IMR-90 (cell line): ENCODE data around the gene CFAP126. TPM values are rescaled to one million over a fixed set of nuclear protein-coding genes. Genes with fewer than 3 reads are reported as not detected.

Experiments used
- ATAC-seq: fragments of 200-7000 bp; cut with Tn5 transposase; 2 replicates; pipeline ENCODE4 v1.9.1; 2020; ENCODE audit warnings: low read depth, mild to moderate bottlenecking, moderate library complexity
- BruUV-seq: library from RNA; stranded (reverse); fragments of 400-500 nt; replicated peaks from 2 replicates; lab custom pipeline; 2021; lab: Mats Ljungman, UMichigan
- CTCF ChIA-PET: fragments of 300-600 bp; formaldehyde crosslinking; extraction: SDS; loops from one replicate; lab custom pipeline; 2021; ENCODE audit warnings: antibody characterized with exemption; lab: Yijun Ruan, JAX
- POLR2A ChIA-PET: fragments of 300-600 bp; sonication (Branson Sonifier 250); formaldehyde crosslinking; loops from one replicate; lab custom pipeline; 2022; ENCODE audit warnings: antibody characterized with exemption; ENCODE audit not compliant: unreplicated experiment; lab: Charles Lee
- DNase-seq: peaks from one replicate; pipeline ENCODE4 v3.0.0; 2013
- H2AFZ ChIP-seq: replicated peaks from 2 replicates; pipeline ENCODE3; 2013; ENCODE audit warnings: low read length, mild to moderate bottlenecking; ENCODE audit not compliant: poor library complexity
- H2AK5ac ChIP-seq: 2 replicates; pipeline ENCODE4 v1.6.1; 2013; ENCODE audit warnings: low read depth, low read length, inconsistent platforms
- H2AK9ac ChIP-seq: replicated peaks from 2 replicates; pipeline ENCODE3; 2013; ENCODE audit warnings: mild to moderate bottlenecking, low read depth, low read length, moderate library complexity; ENCODE audit not compliant: poor library complexity
- H2BK120ac ChIP-seq: 2 replicates; pipeline ENCODE4 v1.6.1; 2013; ENCODE audit warnings: low read depth, low read length, inconsistent platforms
- H2BK15ac ChIP-seq: 3 replicates; pipeline ENCODE4 v1.6.1; 2013; ENCODE audit warnings: low read depth, low read length, inconsistent platforms
- H2BK20ac ChIP-seq: 2 replicates; pipeline ENCODE4 v1.6.1; 2013; ENCODE audit warnings: low read depth, mild to moderate bottlenecking, inconsistent platforms, low read length, moderate library complexity
- H2BK5ac ChIP-seq: 2 replicates; pipeline ENCODE4 v1.6.1; 2013; ENCODE audit warnings: mild to moderate bottlenecking, low read depth, low read length, inconsistent platforms; ENCODE audit not compliant: poor library complexity, severe bottlenecking
- H3K14ac ChIP-seq: replicated peaks from 2 replicates; pipeline ENCODE4 v1.6.1; 2013; ENCODE audit warnings: low read depth, low read length, inconsistent platforms
- H3K18ac ChIP-seq: 2 replicates; pipeline ENCODE4 v1.6.1; 2013; ENCODE audit warnings: low read depth, low read length, control low read depth
- H3K23ac ChIP-seq: 2 replicates; pipeline ENCODE4 v1.6.1; 2013; ENCODE audit warnings: low read depth, low read length, inconsistent platforms
- H3K27ac ChIP-seq: 2 replicates; pipeline ENCODE4 v1.5.1; 2013; ENCODE audit warnings: mild to moderate bottlenecking, control low read depth, low read length; ENCODE audit not compliant: insufficient read depth
- H3K27me3 ChIP-seq: 2 replicates; pipeline ENCODE4 v1.6.1; 2013; ENCODE audit warnings: low read length; ENCODE audit not compliant: control insufficient read depth, insufficient read depth
- H3K36me3 ChIP-seq: 2 replicates; pipeline ENCODE4 v1.6.1; 2013; ENCODE audit warnings: low read length, mixed read lengths; ENCODE audit not compliant: control insufficient read depth, insufficient read depth
- H3K4ac ChIP-seq: 2 replicates; pipeline ENCODE4 v1.6.1; 2013; ENCODE audit warnings: low read depth, low read length, inconsistent platforms
- H3K4me1 ChIP-seq: 2 replicates; pipeline ENCODE4 v1.6.1; 2013; ENCODE audit warnings: low read length, mixed read lengths; ENCODE audit not compliant: control insufficient read depth, insufficient read depth
- H3K4me2 ChIP-seq: 2 replicates; pipeline ENCODE4 v1.6.1; 2013; ENCODE audit warnings: low read depth, mild to moderate bottlenecking, control low read depth, low read length, moderate library complexity
- H3K4me3 ChIP-seq: 2 replicates; pipeline ENCODE4 v1.5.1; 2013; ENCODE audit warnings: low read depth, mild to moderate bottlenecking, control low read depth, low read length, moderate library complexity; ENCODE audit not compliant: insufficient read depth
- H3K56ac ChIP-seq: 2 replicates; pipeline ENCODE4 v1.6.1; 2013; ENCODE audit warnings: low read length, inconsistent platforms; ENCODE audit not compliant: insufficient read depth; ENCODE audit errors: extremely low read depth
- H3K79me1 ChIP-seq, 2 experiments: 2 replicates each; pipeline ENCODE4 v1.6.1; 2013; ENCODE audit warnings: low read length in 2 of 2, inconsistent platforms in 1 of 2, low read depth in 1 of 2
- H3K9ac ChIP-seq: 2 replicates; pipeline ENCODE4 v1.6.1; 2013; ENCODE audit warnings: low read depth, low read length, control low read depth
- H3K9me1 ChIP-seq: 2 replicates; pipeline ENCODE4 v1.6.1; 2013; ENCODE audit warnings: low read length, inconsistent platforms; ENCODE audit not compliant: insufficient read depth
- H3K9me3 ChIP-seq: 2 replicates; pipeline ENCODE4 v1.6.1; 2013; ENCODE audit warnings: low read length; ENCODE audit not compliant: control insufficient read depth, insufficient read depth
- H4K20me1 ChIP-seq: 2 replicates; pipeline ENCODE4 v1.6.1; 2013; ENCODE audit warnings: low read length, inconsistent platforms; ENCODE audit not compliant: insufficient read depth
- H4K5ac ChIP-seq: 2 replicates; pipeline ENCODE4 v1.6.1; 2013; ENCODE audit warnings: mild to moderate bottlenecking, low read depth, low read length, control low read depth
- H4K8ac ChIP-seq, 2 experiments: 2 replicates each; pipeline ENCODE4 v1.6.1; 2013; ENCODE audit warnings: low read depth in 2 of 2, low read length in 2 of 2, control low read depth in 1 of 2, inconsistent platforms in 1 of 2
- H4K91ac ChIP-seq: 2 replicates; pipeline ENCODE4 v1.6.1; 2013; ENCODE audit warnings: low read depth, low read length, inconsistent platforms; ENCODE audit not compliant: insufficient read depth
- BHLHE40 ChIP-seq: fragments of 150-350 bp; IDR thresholded peaks from 2 replicates; pipeline ENCODE4 v1.6.1; 2016; ENCODE audit warnings: mild to moderate bottlenecking, low read depth, low read length
- CEBPB ChIP-seq: IDR thresholded peaks from 2 replicates; pipeline ENCODE4 v1.6.1; 2012; ENCODE audit warnings: low read depth, low read length, improper control_type of control experiment
- CTCF ChIP-seq: conservative IDR thresholded peaks from 2 replicates; pipeline ENCODE4 v1.5.1; 2012; ENCODE audit warnings: mild to moderate bottlenecking, low read depth, low read length, improper control_type of control experiment
- FOS ChIP-seq: fragments of 150-350 bp; IDR thresholded peaks from 2 replicates; pipeline ENCODE4 v1.6.1; 2016; ENCODE audit warnings: low read depth, low read length
- MAFK ChIP-seq: IDR thresholded peaks from 2 replicates; pipeline ENCODE4 v1.6.1; 2012; ENCODE audit warnings: low read depth, low read length, improper control_type of control experiment
- MAZ ChIP-seq: IDR thresholded peaks from 2 replicates; pipeline ENCODE4 v1.6.1; 2012; ENCODE audit warnings: low read depth, mild to moderate bottlenecking, low read length, improper control_type of control experiment, moderate library complexity, borderline replicate concordance
- MXI1 ChIP-seq: IDR thresholded peaks from 2 replicates; pipeline ENCODE4 v1.6.1; 2012; ENCODE audit warnings: low read depth, mild to moderate bottlenecking, low read length, moderate library complexity, borderline replicate concordance
- NFE2L2 ChIP-seq: fragments of 150-350 bp; IDR thresholded peaks from 2 replicates; pipeline ENCODE4 v1.6.1; 2016; ENCODE audit warnings: low read depth, mild to moderate bottlenecking, low read length
- POLR2A ChIP-seq: IDR thresholded peaks from 2 replicates; pipeline ENCODE4 v1.6.1; 2012; ENCODE audit warnings: mild to moderate bottlenecking, low read depth, low read length
- RAD21 ChIP-seq: IDR thresholded peaks from 2 replicates; pipeline ENCODE4 v1.6.1; 2012; ENCODE audit warnings: low read length, improper control_type of control experiment
- RFX5 ChIP-seq: IDR thresholded peaks from 2 replicates; pipeline ENCODE4 v1.8.0; 2012; ENCODE audit warnings: low read depth, mild to moderate bottlenecking, low read length, moderate library complexity
- SMC3 ChIP-seq: fragments of 150-350 bp; IDR thresholded peaks from 2 replicates; pipeline ENCODE4 v1.6.1; 2016; ENCODE audit warnings: low read depth, mild to moderate bottlenecking, antibody characterized with exemption, low read length, moderate library complexity
- WGBS, 2 experiments: methylation state at CpG; one replicate each; pipeline versions ENCODE4 v1.1.5 to v1.1.7; 2013; ENCODE audit warnings: missing lambda C conversion rate in 2 of 2; ENCODE audit not compliant: insufficient read length in 1 of 2; ENCODE audit errors: extremely low coverage in 2 of 2; 5-methylcytosine and 5-hydroxymethylcytosine counted together
- dilution Hi-C: fragments of 300-500 bp; cut with HindIII; formaldehyde crosslinking; loops from one replicate; pipeline ENCODE4 v1.14.3; 2018; ENCODE audit warnings: low sequenced_read_pairs; ENCODE audit not compliant: unreplicated experiment
- in situ Hi-C: fragments of 300-500 bp; cut with MboI; formaldehyde crosslinking; loops from 3 replicates; pipeline ENCODE4 v1.14.3; 2019; ENCODE audit warnings: low sequenced_read_pairs, inconsistent platforms, mixed read lengths
- intact Hi-C: fragments of 100-400 bp; cut with micrococcal nuclease; formaldehyde crosslinking; loops from 2 replicates; pipeline ENCODE4 v1.10.0; 2022
- polyA plus RNA-seq, 3 experiments: library from polyadenylated mRNA; depleted of rRNA; stranded (reverse); fragments of >200 nt; gene quantifications; 2 replicates each; pipeline ENCODE4 v1.2.3, GENCODE V29; 2012; ENCODE audit warnings: low replicate concordance in 1 of 3
- total RNA-seq: library from RNA; depleted of rRNA; stranded (reverse); fragments of >200 nt; gene quantifications from 2 replicates; pipeline ENCODE4 v1.2.3, GENCODE V29; 2012
- TF ChIP-seq, protein P1 (sequence below): fragments of 150-350 bp; IDR thresholded peaks from 2 replicates; pipeline ENCODE4 v1.6.1; 2016; ENCODE audit warnings: low read depth, mild to moderate bottlenecking, low read length, moderate library complexity, borderline replicate concordance
- TF ChIP-seq, protein P2 (sequence below): fragments of 150-350 bp; IDR thresholded peaks from 2 replicates; pipeline ENCODE4 v1.6.1; 2017; ENCODE audit warnings: mild to moderate bottlenecking, antibody characterized with exemption, low read length, low read depth

CFAP126 gene
- total and polyA plus RNA-seq, 2 of the 4 experiments (the other 2 are of a cell fraction): not detected

DNA sequence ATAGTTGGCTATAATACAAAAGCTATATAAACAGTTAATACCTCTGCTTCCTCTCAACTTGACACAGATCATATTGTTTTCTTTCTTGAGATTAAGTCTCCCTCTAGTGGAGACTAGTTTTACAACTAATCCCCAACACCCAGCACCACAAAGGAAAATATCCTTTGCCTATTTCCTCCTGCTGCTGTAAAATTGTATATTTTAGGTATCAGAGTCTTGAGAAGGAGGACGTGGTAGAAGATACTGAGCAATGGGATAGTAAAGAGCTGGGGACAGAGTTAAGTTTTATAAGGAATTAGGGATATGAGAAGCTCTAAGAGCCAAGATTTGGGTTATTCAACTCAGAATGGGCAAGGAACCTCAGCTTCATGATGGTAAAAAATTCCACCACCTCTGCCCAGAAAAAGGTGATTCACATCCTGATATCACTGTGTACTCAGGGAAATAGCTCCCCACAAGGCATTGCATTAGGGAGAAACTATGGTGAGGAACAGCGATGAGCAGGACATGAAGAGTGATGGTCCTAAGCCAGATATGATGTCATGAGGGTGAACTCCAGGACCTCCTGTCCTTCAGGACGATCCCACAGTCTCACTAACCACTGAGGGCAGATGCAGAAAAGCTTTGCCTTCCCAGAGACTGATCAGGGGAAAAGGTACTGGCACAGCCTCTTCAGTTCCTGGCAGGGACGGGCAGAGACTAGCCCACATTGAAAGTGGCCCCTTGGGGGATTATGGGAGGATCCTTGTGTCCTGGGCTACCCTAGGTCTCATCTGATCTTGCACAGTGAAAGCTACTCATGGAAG lies 14.7 kb upstream of the CFAP126 start:
- no peaks in the 10 kb centered on the region for H4K20me1 ChIP-seq
- H3K9me1 ChIP-seq: no peaks in the 10 kb centered on the region
- H3K4me2 ChIP-seq: peak overlapping the region; percentile 41
- no peaks in the 10 kb centered on the region for H3K27me3 ChIP-seq
- in situ Hi-C loops (loop anchor here (5.0 kb wide), 1 partner anchor 155 kb away; the partner anchor contains the start of gene TOMM40L), intact Hi-C loops (loop anchor here (1.0 to 10.0 kb wide), 4 partner anchors 155 to 1582 kb away; no protein-coding TSS in a partner anchor), dilution Hi-C loops (no loop called here)
- no CpG with 5 or more reads among the region's 4 CpGs for WGBS, 2 experiments
- H2BK120ac ChIP-seq: no peak overlapping the region; the same call in 1 of the 2 replicates
- peak overlapping the region; percentile 7; the same call in 1 of the 2 replicates for H3K14ac ChIP-seq
- H3K18ac ChIP-seq: no peak overlapping the region
- H2AK9ac ChIP-seq: no peak overlapping the region
- no peak overlapping the region for H2BK20ac ChIP-seq
- H3K4me3 ChIP-seq: no peak overlapping the region
- peak overlapping the region; percentile 67 for H4K5ac ChIP-seq
- peak overlapping the region; percentile 88 for H2AFZ ChIP-seq
- DNase-seq: peak; percentile 81
- H3K9me3 ChIP-seq: no peaks in the 10 kb centered on the region
- no peak overlapping the region for H4K91ac ChIP-seq
- H4K8ac ChIP-seq: peak overlapping the region; percentile 48 to 61; a peak in 3 of 4 replicates
- POLR2A ChIA-PET: interaction anchor here (0.6 kb wide), 1 partner anchor 19 kb away, joined by 10 read pairs; no protein-coding TSS in a partner anchor
- no peak overlapping the region; the same call in 2 of the 3 replicates for H2BK15ac ChIP-seq
- no TSS peak for BruUV-seq
- CTCF ChIA-PET: interaction anchor here (0.6 to 2.1 kb wide), 9 partner anchors 50 to 1423 kb away, joined by 3 to 21 read pairs (median 4); partner anchors contain the start of genes APOA2 and TOMM40L
- H3K56ac ChIP-seq: no peak overlapping the region
- H2AK5ac ChIP-seq: no peak overlapping the region
- H3K23ac ChIP-seq: no peak overlapping the region
- H3K4ac ChIP-seq: no peak overlapping the region
- H3K9ac ChIP-seq: no peak overlapping the region; the same call in 1 of the 2 replicates
- no peak overlapping the region for H2BK5ac ChIP-seq
- H3K4me1 ChIP-seq: no peaks in the 10 kb centered on the region
- peak; percentile 93 for ATAC-seq
- no peaks in the 10 kb centered on the region for H3K79me1 ChIP-seq
- no peak overlapping the region for H3K27ac ChIP-seq
- no peaks in the 10 kb centered on the region for H3K36me3 ChIP-seq
- no peak for TF ChIP-seq MAFK
- TF ChIP-seq FOS: peak; percentile 6; the same call in 1 of the 2 replicates
- TF ChIP-seq POLR2A: no peak
- TF ChIP-seq, protein P1, sequence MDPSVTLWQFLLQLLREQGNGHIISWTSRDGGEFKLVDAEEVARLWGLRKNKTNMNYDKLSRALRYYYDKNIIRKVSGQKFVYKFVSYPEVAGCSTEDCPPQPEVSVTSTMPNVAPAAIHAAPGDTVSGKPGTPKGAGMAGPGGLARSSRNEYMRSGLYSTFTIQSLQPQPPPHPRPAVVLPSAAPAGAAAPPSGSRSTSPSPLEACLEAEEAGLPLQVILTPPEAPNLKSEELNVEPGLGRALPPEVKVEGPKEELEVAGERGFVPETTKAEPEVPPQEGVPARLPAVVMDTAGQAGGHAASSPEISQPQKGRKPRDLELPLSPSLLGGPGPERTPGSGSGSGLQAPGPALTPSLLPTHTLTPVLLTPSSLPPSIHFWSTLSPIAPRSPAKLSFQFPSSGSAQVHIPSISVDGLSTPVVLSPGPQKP: no peak
- TF ChIP-seq MXI1: no peak
- no peak for TF ChIP-seq RFX5
- TF ChIP-seq BHLHE40: no peak
- TF ChIP-seq NFE2L2: no peak
- TF ChIP-seq CEBPB: no peak
- TF ChIP-seq MAZ: no peak
- peak; percentile 62 for TF ChIP-seq RAD21
- TF ChIP-seq CTCF: peak; percentile 69
- TF ChIP-seq SMC3: peak; percentile 44
- TF ChIP-seq, protein P2, sequence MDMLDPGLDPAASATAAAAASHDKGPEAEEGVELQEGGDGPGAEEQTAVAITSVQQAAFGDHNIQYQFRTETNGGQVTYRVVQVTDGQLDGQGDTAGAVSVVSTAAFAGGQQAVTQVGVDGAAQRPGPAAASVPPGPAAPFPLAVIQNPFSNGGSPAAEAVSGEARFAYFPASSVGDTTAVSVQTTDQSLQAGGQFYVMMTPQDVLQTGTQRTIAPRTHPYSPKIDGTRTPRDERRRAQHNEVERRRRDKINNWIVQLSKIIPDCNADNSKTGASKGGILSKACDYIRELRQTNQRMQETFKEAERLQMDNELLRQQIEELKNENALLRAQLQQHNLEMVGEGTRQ: no peak
